ENCODE results near the gene GJD2.

The GJD2 gene

GRCh38 chr15:34729886-34730285 lies 24.9 kb downstream of the GJD2 start:
- H3K4me3 ChIP-seq (ENCODE audit: low read depth, low read length) = no peak overlapping the region
- no peak for TF ChIP-seq CTCF (IDR thresholded peaks at IDR 0.05; ENCODE audit: insufficient read depth, low read depth, low read length, missing control alignments)
- DNase-seq (ENCODE audit: low read depth) = no peak

- no peak for DNase-seq (ENCODE audit: low read depth)
- no peak for TF ChIP-seq CTCF (IDR thresholded peaks at IDR 0.05; ENCODE audit: insufficient read depth, low read depth, low read length, missing control alignments)
- H3K4me3 ChIP-seq (ENCODE audit: low read depth, low read length) = no peak overlapping the region
These were observed 25.7 kb downstream of the GJD2 start for GRCh38 chr15:34729056-34729455.

GRCh38 chr15:34726406-34727100 lies 28.2 kb downstream of the GJD2 start:
- no peak for DNase-seq (ENCODE audit: low read depth)
- no peak for TF ChIP-seq CTCF (IDR thresholded peaks at IDR 0.05; ENCODE audit: insufficient read depth, low read depth, low read length, missing control alignments)
- H3K4me3 ChIP-seq (ENCODE audit: low read depth, low read length) = no peak overlapping the region

- no peak overlapping the region for H3K4me3 ChIP-seq (ENCODE audit: low read depth, low read length)
- no peak for TF ChIP-seq CTCF (IDR thresholded peaks at IDR 0.05; ENCODE audit: insufficient read depth, low read depth, low read length, missing control alignments)
- no peak for DNase-seq (ENCODE audit: low read depth)
These were observed 29.2 kb downstream of the GJD2 start for GRCh38 chr15:34725556-34725955.

- no peak for TF ChIP-seq CTCF (IDR thresholded peaks at IDR 0.05; ENCODE audit: insufficient read depth, low read depth, low read length, missing control alignments)
- no peak overlapping the region for H3K4me3 ChIP-seq (ENCODE audit: low read depth, low read length)
- DNase-seq (ENCODE audit: low read depth) = no peak
These were observed 30.3 kb downstream of the GJD2 start for GRCh38 chr15:34724481-34724880.

- TF ChIP-seq CTCF (IDR thresholded peaks at IDR 0.05; ENCODE audit: insufficient read depth, low read depth, low read length, missing control alignments) = no peak
- H3K4me3 ChIP-seq (ENCODE audit: low read depth, low read length) = no peak overlapping the region
- DNase-seq (ENCODE audit: low read depth) = no peak
These were observed 32.4 kb downstream of the GJD2 start for GRCh38 chr15:34722439-34722836.

Data from GM12865 (cell line).